ENCODE measurements around the gene SART3. TPM values are rescaled to one million over a fixed set of nuclear protein-coding genes. Genes with fewer than 3 reads are reported as not detected.
A peak's percentile ranks its signal among the peaks of the same experiment; 100 is the strongest.

SART3 gene
- total and polyA plus RNA-seq, 7 experiments from 2014 or later = 34.3 to 99.3 (median 85.2) TPM

- peak overlapping the region in 3 of 9 donors; percentile 6 to 59 (median 28) for H3K27ac Mint-ChIP-seq
- no peaks in the 10 kb centered on the region for H3K27me3 Mint-ChIP-seq
- H3K36me3 Mint-ChIP-seq = peaks cover 3 to 24% (median 11%) of the 10 kb centered on the region in 5 donors
- intact Hi-C loops (cut with micrococcal nuclease) = loop anchor here (5.0 to 10.0 kb wide), 5 partner anchors 113 to 1535 kb away; partner anchors contain the start of genes MMAB (in 1 of the 2), MTERF2 (in 1 of the 2), MVK (in 1 of the 2) and SELPLG (in 1 of the 2)
- ChIA-PET CTCF (interaction anchor here (0.6 kb wide), 1 partner anchor 10 kb away, joined by 3 read pairs; no protein-coding TSS in a partner anchor), POLR2A (no interaction called here)
- Histone ChIP-seq H3K27ac (ENCODE audit: low read depth, low read length) (no peak overlapping the region), H3K4me1 (ENCODE audit: control insufficient read depth in 2 of 2, insufficient read depth in 2 of 2, low read length in 2 of 2) (peaks cover 8% of the 10 kb centered on the region in 2 donors), H3K9me3 (ENCODE audit: control insufficient read depth in 2 of 3, low read length in 3 of 3) (no peaks in the 10 kb centered on the region), H3K4me3 (ENCODE audit: low read length) (no peak overlapping the region), H3K36me3 (ENCODE audit: control insufficient read depth in 2 of 3, insufficient read depth in 3 of 3, low read length in 3 of 3) (peaks cover 11 to 78% (median 19%) of the 10 kb centered on the region in 3 experiments), H3K27me3 (ENCODE audit: control insufficient read depth in 2 of 2, insufficient read depth in 2 of 2, low read length in 2 of 2) (no peaks in the 10 kb centered on the region)
- H3K9me3 Mint-ChIP-seq = no peaks in the 10 kb centered on the region
- no peak overlapping the region for H3K4me3 Mint-ChIP-seq
- DNase-seq (no peak), ATAC-seq (no peak)
- H3K4me1 Mint-ChIP-seq = peaks cover 8 to 28% (median 15%) of the 10 kb centered on the region in 7 donors
Measured at GRCh38 chr12:108519558-108519957, 41.4 kb downstream of the SART3 start.

GRCh38 chr12:108518716-108519496 lies 42.1 kb downstream of the SART3 start:
- Mint-ChIP-seq H3K4me1 (peaks cover 9 to 29% (median 15%) of the 10 kb centered on the region in 7 donors), H3K27ac (peak overlapping the region in 4 of 9 donors; percentile 6 to 79 (median 40)), H3K36me3 (peaks cover 0 to 20% (median 11%) of the 10 kb centered on the region in 5 donors), H3K27me3 (peaks cover 0 to under 1% (median 0%) of the 10 kb centered on the region in 5 donors), H3K9me3 (no peaks in the 10 kb centered on the region), H3K4me3 (no peak overlapping the region)
- CTCF ChIA-PET = no interaction called here
- Histone ChIP-seq H3K27ac (ENCODE audit: low read depth, low read length) (no peak overlapping the region), H3K4me1 (ENCODE audit: control insufficient read depth in 2 of 2, insufficient read depth in 2 of 2, low read length in 2 of 2) (peaks cover 8% of the 10 kb centered on the region in 2 donors), H3K36me3 (ENCODE audit: control insufficient read depth in 2 of 3, insufficient read depth in 3 of 3, low read length in 3 of 3) (peaks cover 6 to 72% (median 16%) of the 10 kb centered on the region in 3 experiments), H3K9me3 (ENCODE audit: control insufficient read depth in 2 of 3, low read length in 3 of 3) (no peaks in the 10 kb centered on the region), H3K4me3 (ENCODE audit: low read length) (no peak overlapping the region), H3K27me3 (ENCODE audit: control insufficient read depth in 2 of 2, insufficient read depth in 2 of 2, low read length in 2 of 2) (no peaks in the 10 kb centered on the region)
- POLR2A ChIA-PET = no interaction called here
- intact Hi-C loops (cut with micrococcal nuclease) = loop anchor here (5.0 to 10.0 kb wide), 5 partner anchors 113 to 1534 kb away; partner anchors contain the start of genes MMAB (in 1 of the 2), MTERF2 (in 1 of the 2), MVK (in 1 of the 2) and SELPLG (in 1 of the 2)
- DNase-seq (no peak), ATAC-seq (no peak)

- ChIA-PET POLR2A (no interaction called here), CTCF (no interaction called here)
- H3K9me3 ChIP-seq (ENCODE audit: control insufficient read depth in 2 of 3, low read length in 3 of 3) = no peaks in the 10 kb centered on the region
- no peaks in the 10 kb centered on the region for H3K27me3 ChIP-seq (ENCODE audit: control insufficient read depth in 2 of 2, insufficient read depth in 2 of 2, low read length in 2 of 2)
- H3K4me1 ChIP-seq (ENCODE audit: control insufficient read depth in 2 of 2, insufficient read depth in 2 of 2, low read length in 2 of 2) = peaks cover 8% of the 10 kb centered on the region in 2 donors
- no peaks in the 10 kb centered on the region for H3K9me3 Mint-ChIP-seq
- no peak overlapping the region for H3K4me3 Mint-ChIP-seq
- no peak overlapping the region for H3K4me3 ChIP-seq (ENCODE audit: low read length)
- peaks cover 0 to 2% (median 0%) of the 10 kb centered on the region in 5 donors for H3K27me3 Mint-ChIP-seq
- H3K4me1 Mint-ChIP-seq = peaks cover 11 to 32% (median 15%) of the 10 kb centered on the region in 7 donors
- H3K27ac ChIP-seq (ENCODE audit: low read depth, low read length) = no peak overlapping the region
- peaks cover 0 to 15% (median 5%) of the 10 kb centered on the region in 5 donors for H3K36me3 Mint-ChIP-seq
- peaks cover 2 to 65% (median 13%) of the 10 kb centered on the region in 3 experiments for H3K36me3 ChIP-seq (ENCODE audit: control insufficient read depth in 2 of 3, insufficient read depth in 3 of 3, low read length in 3 of 3)
- peak overlapping the region in 2 of 9 donors; percentile 13 to 79 for H3K27ac Mint-ChIP-seq
- intact Hi-C loops (cut with micrococcal nuclease) = loop anchor here (5.0 to 10.0 kb wide), 5 partner anchors 114 to 1533 kb away; partner anchors contain the start of genes MMAB (in 1 of the 2), MTERF2 (in 1 of the 2), MVK (in 1 of the 2) and SELPLG (in 1 of the 2)
- ATAC-seq (no peak), DNase-seq (no peak)
Measured at GRCh38 chr12:108518101-108518715, 42.8 kb downstream of the SART3 start.

GRCh38 chr12:108517288-108518100 lies 43.5 kb downstream of the SART3 start:
- no peaks in the 10 kb centered on the region for H3K27me3 ChIP-seq (ENCODE audit: control insufficient read depth in 2 of 2, insufficient read depth in 2 of 2, low read length in 2 of 2)
- ChIA-PET POLR2A (interaction anchor here (2.1 kb wide), 1 partner anchor 340 kb away, joined by 9 read pairs; the partner anchor contains the start of gene SSH1), CTCF (no interaction called here)
- H3K27ac ChIP-seq (ENCODE audit: low read depth, low read length) = peak overlapping the region; percentile 9
- Mint-ChIP-seq H3K36me3 (peaks cover 0 to 15% (median 4%) of the 10 kb centered on the region in 5 donors), H3K27ac (peak overlapping the region in 7 of 9 donors; percentile 27 to 95 (median 80)), H3K4me3 (peak overlapping the region in 2 of 10 donors; percentile 12 to 97), H3K27me3 (peaks cover 0 to 2% (median 0%) of the 10 kb centered on the region in 5 donors), H3K4me1 (peaks cover 11 to 32% (median 15%) of the 10 kb centered on the region in 7 donors), H3K9me3 (no peaks in the 10 kb centered on the region)
- peaks cover 8% of the 10 kb centered on the region in 2 donors for H3K4me1 ChIP-seq (ENCODE audit: control insufficient read depth in 2 of 2, insufficient read depth in 2 of 2, low read length in 2 of 2)
- no peak for ATAC-seq
- H3K4me3 ChIP-seq (ENCODE audit: low read length) = no peak overlapping the region
- intact Hi-C loops (cut with micrococcal nuclease) = loop anchor here (5.0 to 10.0 kb wide), 5 partner anchors 115 to 1533 kb away; partner anchors contain the start of genes MMAB (in 1 of the 2), MTERF2 (in 1 of the 2), MVK (in 1 of the 2) and SELPLG (in 1 of the 2)
- H3K9me3 ChIP-seq (ENCODE audit: control insufficient read depth in 2 of 3, low read length in 3 of 3) = no peaks in the 10 kb centered on the region
- H3K36me3 ChIP-seq (ENCODE audit: control insufficient read depth in 2 of 3, insufficient read depth in 3 of 3, low read length in 3 of 3) = peaks cover 0 to 58% (median 13%) of the 10 kb centered on the region in 3 experiments
- no peak for DNase-seq

- ChIA-PET POLR2A (interaction anchor here (1.7 to 2.1 kb wide), 2 partner anchors 45 to 341 kb away, joined by 9 to 11 read pairs; partner anchors contain the start of genes ISCU, SART3 and SSH1), CTCF (no interaction called here)
- Histone ChIP-seq H3K4me1 (ENCODE audit: control insufficient read depth in 2 of 2, insufficient read depth in 2 of 2, low read length in 2 of 2) (peaks cover 8% of the 10 kb centered on the region in 2 donors), H3K36me3 (ENCODE audit: control insufficient read depth in 2 of 3, insufficient read depth in 3 of 3, low read length in 3 of 3) (peaks cover 0 to 50% (median 13%) of the 10 kb centered on the region in 3 experiments), H3K27ac (ENCODE audit: low read depth, low read length) (peak overlapping the region; percentile 78), H3K9me3 (ENCODE audit: control insufficient read depth in 2 of 3, low read length in 3 of 3) (no peaks in the 10 kb centered on the region), H3K4me3 (ENCODE audit: low read length) (no peak overlapping the region), H3K27me3 (ENCODE audit: control insufficient read depth in 2 of 2, insufficient read depth in 2 of 2, low read length in 2 of 2) (no peaks in the 10 kb centered on the region)
- Mint-ChIP-seq H3K27me3 (peaks cover 0 to 2% (median 0%) of the 10 kb centered on the region in 5 donors), H3K27ac (peak overlapping the region; percentile 25 to 95 (median 93)), H3K36me3 (peaks cover 0 to 15% (median 0%) of the 10 kb centered on the region in 5 donors), H3K4me1 (peaks cover 14 to 39% (median 21%) of the 10 kb centered on the region in 7 donors), H3K4me3 (peak overlapping the region; percentile 55 to 97 (median 94)), H3K9me3 (no peaks in the 10 kb centered on the region)
- ATAC-seq (no peak), DNase-seq (no peak)
- intact Hi-C loops (cut with micrococcal nuclease) = loop anchor here (5.0 to 10.0 kb wide), 5 partner anchors 116 to 1532 kb away; partner anchors contain the start of genes MMAB (in 1 of the 2), MTERF2 (in 1 of the 2), MVK (in 1 of the 2) and SELPLG (in 1 of the 2)
Measured at GRCh38 chr12:108516511-108517275, 44.3 kb downstream of the SART3 start.
